Kidney epithelial cell (primary cell): ENCODE data around the gene KCNMA1. TPM values are rescaled to one million over a fixed set of nuclear protein-coding genes. Genes with fewer than 3 reads are reported as not detected.

Source experiments
- DNase-seq: peaks from one replicate; pipeline ENCODE4 v3.0.0-alpha.2; 2010; ENCODE audit warnings: low read depth
- H3K27me3 ChIP-seq: 2 replicates; pipeline ENCODE4 v1.6.0; 2011; ENCODE audit warnings: low read length; ENCODE audit not compliant: control insufficient read depth, insufficient read depth
- H3K36me3 ChIP-seq: 2 replicates; pipeline ENCODE4 v1.5.1; 2011; ENCODE audit warnings: low read length; ENCODE audit not compliant: control insufficient read depth, insufficient read depth
- H3K4me3 ChIP-seq: 2 replicates; pipeline ENCODE4 v1.5.1; 2011; ENCODE audit warnings: low read depth, mild to moderate bottlenecking, control low read depth, low read length
- total RNA-seq: library from RNA; depleted of rRNA; stranded (reverse); fragments of >200 nt; gene quantifications from 2 replicates; pipeline ENCODE4 v1.2.3, GENCODE V29; 2015
- TF ChIP-seq, protein P1 (sequence below): IDR thresholded peaks from 2 replicates; pipeline ENCODE4 v1.5.1; 2011; ENCODE audit warnings: mild to moderate bottlenecking, moderate library complexity, low read length, control low read depth, inconsistent platforms; ENCODE audit not compliant: insufficient read depth, poor library complexity, severe bottlenecking

KCNMA1 gene
- total RNA-seq, 1 donor from 2014 or later, result 18.9 TPM

DNA sequence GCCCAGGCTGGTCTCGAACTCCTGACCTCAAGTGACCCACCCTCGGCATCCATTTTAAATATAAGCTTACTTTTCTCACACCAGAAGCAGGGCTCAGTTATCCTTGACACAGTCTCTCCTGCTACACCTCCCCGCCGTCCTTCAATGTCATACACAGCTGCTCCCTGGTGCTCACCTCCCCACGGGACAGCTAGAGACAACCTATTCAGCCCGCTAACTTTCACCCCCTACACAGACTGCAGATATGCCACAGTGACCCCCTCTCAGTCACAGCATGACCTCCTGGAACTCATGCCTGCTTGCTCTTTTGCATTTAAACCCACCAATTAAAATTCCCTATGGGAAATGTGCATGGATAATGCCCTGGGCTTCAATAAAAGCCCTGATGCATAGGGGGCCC lies 44.2 kb upstream of the KCNMA1 start:
- H3K4me3 ChIP-seq, result no peak overlapping the region
- TF ChIP-seq, protein P1, sequence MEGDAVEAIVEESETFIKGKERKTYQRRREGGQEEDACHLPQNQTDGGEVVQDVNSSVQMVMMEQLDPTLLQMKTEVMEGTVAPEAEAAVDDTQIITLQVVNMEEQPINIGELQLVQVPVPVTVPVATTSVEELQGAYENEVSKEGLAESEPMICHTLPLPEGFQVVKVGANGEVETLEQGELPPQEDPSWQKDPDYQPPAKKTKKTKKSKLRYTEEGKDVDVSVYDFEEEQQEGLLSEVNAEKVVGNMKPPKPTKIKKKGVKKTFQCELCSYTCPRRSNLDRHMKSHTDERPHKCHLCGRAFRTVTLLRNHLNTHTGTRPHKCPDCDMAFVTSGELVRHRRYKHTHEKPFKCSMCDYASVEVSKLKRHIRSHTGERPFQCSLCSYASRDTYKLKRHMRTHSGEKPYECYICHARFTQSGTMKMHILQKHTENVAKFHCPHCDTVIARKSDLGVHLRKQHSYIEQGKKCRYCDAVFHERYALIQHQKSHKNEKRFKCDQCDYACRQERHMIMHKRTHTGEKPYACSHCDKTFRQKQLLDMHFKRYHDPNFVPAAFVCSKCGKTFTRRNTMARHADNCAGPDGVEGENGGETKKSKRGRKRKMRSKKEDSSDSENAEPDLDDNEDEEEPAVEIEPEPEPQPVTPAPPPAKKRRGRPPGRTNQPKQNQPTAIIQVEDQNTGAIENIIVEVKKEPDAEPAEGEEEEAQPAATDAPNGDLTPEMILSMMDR, result no peak
- no peaks in the 10 kb centered on the region for H3K27me3 ChIP-seq
- H3K36me3 ChIP-seq, result no peaks in the 10 kb centered on the region
- no peak for DNase-seq

DNA sequence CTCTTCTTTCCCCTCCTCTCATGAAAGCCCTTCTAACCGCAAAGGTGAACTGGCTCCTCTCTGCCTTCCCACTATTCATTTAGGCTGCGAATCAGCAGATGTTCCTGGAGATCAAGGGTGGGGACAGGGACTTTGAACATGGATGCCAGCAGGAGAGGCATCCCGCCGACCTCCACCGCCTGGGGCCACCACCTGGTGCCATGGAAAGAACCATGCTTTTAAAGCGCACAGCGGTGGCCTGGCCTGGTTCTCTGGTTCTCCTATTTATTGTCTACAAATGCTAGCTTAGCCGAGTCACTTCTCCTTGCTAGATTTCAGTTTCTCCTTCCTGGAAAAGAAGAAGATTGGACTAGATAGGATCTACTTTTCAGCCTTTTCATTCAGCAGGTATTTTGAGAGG lies 43.2 kb upstream of the KCNMA1 start:
- Histone ChIP-seq H3K4me3 (no peak overlapping the region), H3K27me3 (no peaks in the 10 kb centered on the region), H3K36me3 (no peaks in the 10 kb centered on the region)
- DNase-seq, result no peak
- TF ChIP-seq, protein P1, result no peak

DNA sequence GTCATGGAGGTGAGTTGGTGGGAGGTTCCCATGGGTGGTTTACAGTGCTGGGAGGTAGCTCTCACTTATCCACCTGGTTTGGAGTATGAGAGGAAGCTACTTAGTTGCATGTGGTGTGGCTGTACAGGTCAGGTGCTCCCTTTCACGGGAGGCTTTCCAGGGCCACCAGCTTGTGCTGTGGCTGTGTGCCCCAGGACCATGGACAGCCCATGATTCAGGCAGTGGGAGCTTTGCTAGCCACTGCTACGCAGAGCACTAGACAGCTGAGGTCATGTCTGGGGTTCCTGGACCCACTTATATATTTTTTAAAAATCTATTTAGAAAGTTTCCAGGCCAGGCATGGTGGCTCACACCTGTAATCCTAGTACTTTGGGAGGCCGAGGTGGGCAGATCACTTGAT lies 42.5 kb upstream of the KCNMA1 start:
- no peak overlapping the region for H3K4me3 ChIP-seq
- TF ChIP-seq, protein P1, result no peak
- H3K36me3 ChIP-seq, result no peaks in the 10 kb centered on the region

DNA sequence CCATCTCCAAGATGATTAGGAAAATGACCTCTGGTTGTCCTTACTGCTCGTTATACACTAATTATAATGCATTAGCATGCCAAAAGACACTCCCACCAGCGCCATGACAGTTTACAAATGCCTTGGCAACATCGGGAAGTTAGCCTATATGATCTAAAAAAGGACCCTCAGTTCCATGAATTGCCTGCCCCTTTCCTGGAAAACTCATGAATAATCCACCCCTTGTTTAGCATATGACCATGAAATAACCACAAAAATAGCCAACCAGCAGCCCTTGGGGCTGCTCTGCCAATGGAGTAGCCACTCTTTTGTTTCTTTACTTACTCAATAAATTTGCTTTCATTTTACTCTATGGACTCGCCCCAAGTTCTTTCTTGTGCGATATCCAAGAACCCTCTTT lies 41.6 kb upstream of the KCNMA1 start:
- H3K4me3 ChIP-seq, result no peak overlapping the region
- H3K36me3 ChIP-seq, result no peaks in the 10 kb centered on the region
- no peaks in the 10 kb centered on the region for H3K27me3 ChIP-seq
- TF ChIP-seq, protein P1, result no peak
- no peak for DNase-seq

More for the DNA sequence above, 42.5 kb upstream of the KCNMA1 start:
- no peak for DNase-seq
- H3K27me3 ChIP-seq, result no peaks in the 10 kb centered on the region

DNA sequence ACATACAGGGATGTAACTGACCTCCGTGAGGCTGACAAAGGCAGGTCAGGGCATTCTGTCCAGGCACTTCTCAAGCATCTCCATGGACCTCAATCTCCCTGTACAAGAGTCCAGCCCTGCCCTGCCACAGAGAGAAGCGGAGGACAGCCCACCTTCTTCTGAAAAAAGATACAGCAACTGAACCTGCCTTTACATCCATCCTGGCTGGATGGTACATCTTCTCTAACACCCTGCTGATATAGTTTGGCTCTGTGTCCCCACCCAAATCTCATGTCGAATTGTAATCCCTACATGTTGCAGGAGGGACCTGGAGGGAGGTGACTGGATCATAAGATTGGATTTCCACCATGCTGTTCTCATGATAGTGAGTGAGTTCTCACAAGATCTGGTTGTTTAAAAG lies 40.5 kb upstream of the KCNMA1 start:
- no peak for DNase-seq
- Histone ChIP-seq H3K36me3 (no peaks in the 10 kb centered on the region), H3K4me3 (no peak overlapping the region), H3K27me3 (no peaks in the 10 kb centered on the region)
- TF ChIP-seq, protein P1, result no peak

DNA sequence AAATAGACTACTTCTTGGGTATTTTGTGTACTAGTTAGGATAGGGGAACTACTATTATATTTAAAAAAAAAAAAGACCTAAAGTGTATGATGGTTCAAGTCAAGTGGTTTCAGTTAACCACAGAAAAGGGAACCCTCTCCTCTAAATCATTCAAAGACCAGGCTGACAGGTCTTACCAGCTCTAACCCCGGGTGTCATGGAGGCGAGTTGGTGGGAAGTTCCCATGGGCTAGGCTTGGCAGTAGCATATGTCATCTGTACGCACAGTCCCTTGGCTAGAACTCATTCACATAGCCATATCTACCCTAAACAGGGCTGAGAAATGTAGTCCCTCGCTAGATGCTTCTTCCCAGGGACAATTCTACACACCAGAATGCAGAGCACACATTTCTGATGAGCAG lies 37.7 kb upstream of the KCNMA1 start:
- Histone ChIP-seq H3K4me3 (no peak overlapping the region), H3K27me3 (peaks cover 6% of the 10 kb centered on the region), H3K36me3 (no peaks in the 10 kb centered on the region)
- DNase-seq, result no peak
- TF ChIP-seq, protein P1, result no peak
